KG1 (cell line): ENCODE results near the gene DIS3L2.

Experiments used
- DNase-seq: peaks from one replicate; lab custom pipeline; 2025; lab: John Stamatoyannopoulos, UW

Gene DIS3L2

GRCh38 chr2:232269867-232270266 is 308.4 kb downstream of the DIS3L2 start:
- no peak for DNase-seq

GRCh38 chr2:232273903-232274643 is 312.6 kb downstream of the DIS3L2 start:
- DNase-seq: no peak

- DNase-seq: no peak
Observed at GRCh38 chr2:232275670-232276069, 314.2 kb downstream of the DIS3L2 start.

GRCh38 chr2:232276084-232276732 is 314.7 kb downstream of the DIS3L2 start:
- no peak for DNase-seq

- no peak for DNase-seq
Observed at GRCh38 chr2:232276733-232277313, 315.3 kb downstream of the DIS3L2 start.

- DNase-seq: no peak
Observed at GRCh38 chr2:232278534-232278933, 317.0 kb downstream of the DIS3L2 start.

GRCh38 chr2:232280341-232280740 is 318.8 kb downstream of the DIS3L2 start:
- DNase-seq: no peak

GRCh38 chr2:232281858-232282507 is 320.5 kb downstream of the DIS3L2 start:
- DNase-seq: no peak

- DNase-seq: no peak
Observed at GRCh38 chr2:232282508-232283055, 321.1 kb downstream of the DIS3L2 start.

GRCh38 chr2:232286001-232286868 is 324.7 kb downstream of the DIS3L2 start:
- DNase-seq: no peak

- no peak for DNase-seq
Observed at GRCh38 chr2:232287316-232287715, 325.8 kb downstream of the DIS3L2 start.

GRCh38 chr2:232288489-232289030 is 327.0 kb downstream of the DIS3L2 start:
- no peak for DNase-seq

- DNase-seq: no peak
Observed at GRCh38 chr2:232290668-232291067, 329.2 kb downstream of the DIS3L2 start.

- DNase-seq: no peak
Observed at GRCh38 chr2:232291343-232291742, 329.8 kb downstream of the DIS3L2 start.

GRCh38 chr2:232292395-232293154 is 331.1 kb downstream of the DIS3L2 start:
- peak; percentile 45 for DNase-seq

GRCh38 chr2:232293191-232293590 is 331.7 kb downstream of the DIS3L2 start:
- no peak for DNase-seq

GRCh38 chr2:232295971-232296370 is 334.5 kb downstream of the DIS3L2 start:
- no peak for DNase-seq

- no peak for DNase-seq
Observed at GRCh38 chr2:232296776-232297525, 335.4 kb downstream of the DIS3L2 start.

GRCh38 chr2:232299084-232299483 is 337.6 kb downstream of the DIS3L2 start:
- no peak for DNase-seq
